Iris pigment epithelial cell (primary cell): ENCODE measurements around the gene SLX4.
"Not testable (repeated sequence)": the region's sequence is repeated elsewhere in the genome, so short reads cannot be mapped to it uniquely, and the experiment has no call there.

Experiments
- DNase-seq: peaks from one replicate; pipeline ENCODE4 v3.0.0-alpha.2; 2011; ENCODE audit warnings: low read depth

SLX4 gene

GRCh38 chr16:3640632-3641501, 29.5 kb upstream of the SLX4 start:
- DNase-seq = no peak

GRCh38 chr16:3640207-3640606, 28.8 kb upstream of the SLX4 start:
- no peak for DNase-seq

- DNase-seq = no peak
These were observed 27.7 kb upstream of the SLX4 start for GRCh38 chr16:3638916-3639644.

GRCh38 chr16:3637371-3637923, 26.0 kb upstream of the SLX4 start:
- peak; percentile 33 for DNase-seq

- peak; percentile 32 for DNase-seq
These were observed 14.7 kb upstream of the SLX4 start for GRCh38 chr16:3625911-3626732.

GRCh38 chr16:3625331-3625730, 13.9 kb upstream of the SLX4 start:
- no peak for DNase-seq

GRCh38 chr16:3623642-3624041, 12.2 kb upstream of the SLX4 start:
- peak; percentile 37 for DNase-seq

- DNase-seq = peak; percentile 13
These were observed 7.3 kb upstream of the SLX4 start for GRCh38 chr16:3618769-3619141.

- DNase-seq = no peak
These were observed 1.4 kb upstream of the SLX4 start for GRCh38 chr16:3612510-3613466.

GRCh38 chr16:3610698-3611145, 684 bp downstream of the SLX4 start:
- DNase-seq = peak; percentile 12

- DNase-seq = peak; percentile 4
These were observed 1.3 kb downstream of the SLX4 start for GRCh38 chr16:3609895-3610697.

- not testable (repeated sequence) for DNase-seq
These were observed 2.4 kb downstream of the SLX4 start for GRCh38 chr16:3608976-3609375.

GRCh38 chr16:3608069-3608468, 3.3 kb downstream of the SLX4 start:
- no peak for DNase-seq

GRCh38 chr16:3607634-3608033, 3.8 kb downstream of the SLX4 start:
- no peak for DNase-seq

GRCh38 chr16:3607161-3607560, 4.2 kb downstream of the SLX4 start:
- no peak for DNase-seq

- DNase-seq = no peak
These were observed 5.0 kb downstream of the SLX4 start for GRCh38 chr16:3606441-3606840.

GRCh38 chr16:3602320-3602653, 9.1 kb downstream of the SLX4 start:
- DNase-seq = no peak

- DNase-seq = no peak
These were observed 9.6 kb downstream of the SLX4 start for GRCh38 chr16:3601614-3602319.

- DNase-seq = no peak
These were observed 11.5 kb downstream of the SLX4 start for GRCh38 chr16:3599922-3600321.

GRCh38 chr16:3599121-3599520, 12.3 kb downstream of the SLX4 start:
- no peak for DNase-seq
